ENCODE data around the gene RHOBTB1. TPM values are rescaled to one million over a fixed set of nuclear protein-coding genes. Genes with fewer than 3 reads are reported as not detected.
A peak's percentile ranks its signal among the peaks of the same experiment; 100 is the strongest.

Gene RHOBTB1
- total and polyA plus RNA-seq, 2 experiments from 2014 or later: 18.4 to 40.8 TPM

DNA sequence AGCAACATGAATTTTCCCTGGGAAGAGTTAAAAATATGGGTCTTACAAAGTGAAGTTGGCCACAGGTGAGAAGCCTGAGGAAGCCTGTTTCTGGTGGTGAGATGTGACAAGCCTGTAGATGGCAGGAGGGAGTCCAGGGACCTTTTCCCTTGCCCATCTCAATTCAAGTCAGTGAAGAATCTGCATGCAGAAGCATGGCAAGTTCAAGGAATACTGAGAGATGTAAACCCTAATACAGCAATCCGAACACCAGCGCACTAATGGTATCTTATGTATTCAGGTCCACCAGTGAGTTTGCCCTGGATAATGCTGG is 73.6 kb downstream of the RHOBTB1 start:
- WGBS (ENCODE audit: low lambda C conversion rate, missing lambda C conversion rate): 97% methylated on average over 2 of the region's 2 CpGs

DNA sequence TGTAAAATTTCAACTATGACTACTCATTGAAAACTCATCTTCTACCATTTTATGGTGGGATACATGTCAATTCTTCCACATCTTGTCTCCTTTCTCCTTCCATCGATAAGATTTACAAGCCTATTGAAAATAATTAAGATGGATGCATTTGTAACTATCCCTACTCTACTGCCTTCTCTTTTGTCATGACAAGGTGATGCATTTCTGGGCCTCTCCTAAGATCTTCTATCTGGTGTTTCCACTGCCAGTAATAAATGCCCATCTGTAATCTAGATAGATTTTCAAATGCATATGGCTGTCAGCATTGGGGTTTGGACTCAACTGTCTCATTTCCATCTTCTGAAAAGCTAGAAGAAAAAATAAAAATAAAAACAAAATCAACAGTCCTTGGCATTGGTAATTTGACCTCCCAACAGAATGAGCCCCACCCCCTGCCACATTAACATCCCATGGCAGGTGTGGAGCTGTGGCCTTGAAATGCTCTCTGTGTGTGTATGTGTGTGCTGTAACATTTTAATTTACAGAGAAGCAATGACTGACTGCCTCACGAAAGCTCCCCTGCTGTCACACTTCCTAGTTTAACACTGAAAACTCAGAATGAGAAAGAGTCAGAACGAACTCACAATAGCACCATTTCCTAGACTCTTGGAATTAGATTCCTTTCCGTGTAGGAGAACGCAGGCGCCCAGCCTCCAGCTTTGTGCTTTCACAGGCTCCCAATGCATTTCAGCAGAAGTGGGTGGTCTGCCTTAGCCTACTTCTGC is 74.2 kb downstream of the RHOBTB1 start:
- no peak overlapping the region for H3K4me2 ChIP-seq
- H2AFZ ChIP-seq: no peak overlapping the region
- WGBS (ENCODE audit: low lambda C conversion rate, missing lambda C conversion rate): 95% methylated on average over 6 of the region's 6 CpGs
- no peaks in the 10 kb centered on the region for H3K9me2 ChIP-seq (replicated peaks; ENCODE audit: insufficient read depth)
- no peak for DNase-seq (ENCODE audit: low spot score)
- no peak overlapping the region for H3K27ac ChIP-seq
- H3K4me1 ChIP-seq (ENCODE audit: insufficient read depth): no peaks in the 10 kb centered on the region
- no peaks in the 10 kb centered on the region for H4K20me1 ChIP-seq (ENCODE audit: insufficient read depth, poor library complexity, severe bottlenecking)
- no peaks in the 10 kb centered on the region for H3K9me3 ChIP-seq (ENCODE audit: low read depth)
- no peaks in the 10 kb centered on the region for H3K79me2 ChIP-seq
- TF ChIP-seq EZH2 (IDR thresholded peaks at IDR 0.05; ENCODE audit: borderline replicate concordance) (no peak), EZH2phosphoT487 (IDR thresholded peaks at IDR 0.05; ENCODE audit: low read depth, severe bottlenecking, unreplicated experiment) (no peak)
- TF ChIP-seq, protein P1, sequence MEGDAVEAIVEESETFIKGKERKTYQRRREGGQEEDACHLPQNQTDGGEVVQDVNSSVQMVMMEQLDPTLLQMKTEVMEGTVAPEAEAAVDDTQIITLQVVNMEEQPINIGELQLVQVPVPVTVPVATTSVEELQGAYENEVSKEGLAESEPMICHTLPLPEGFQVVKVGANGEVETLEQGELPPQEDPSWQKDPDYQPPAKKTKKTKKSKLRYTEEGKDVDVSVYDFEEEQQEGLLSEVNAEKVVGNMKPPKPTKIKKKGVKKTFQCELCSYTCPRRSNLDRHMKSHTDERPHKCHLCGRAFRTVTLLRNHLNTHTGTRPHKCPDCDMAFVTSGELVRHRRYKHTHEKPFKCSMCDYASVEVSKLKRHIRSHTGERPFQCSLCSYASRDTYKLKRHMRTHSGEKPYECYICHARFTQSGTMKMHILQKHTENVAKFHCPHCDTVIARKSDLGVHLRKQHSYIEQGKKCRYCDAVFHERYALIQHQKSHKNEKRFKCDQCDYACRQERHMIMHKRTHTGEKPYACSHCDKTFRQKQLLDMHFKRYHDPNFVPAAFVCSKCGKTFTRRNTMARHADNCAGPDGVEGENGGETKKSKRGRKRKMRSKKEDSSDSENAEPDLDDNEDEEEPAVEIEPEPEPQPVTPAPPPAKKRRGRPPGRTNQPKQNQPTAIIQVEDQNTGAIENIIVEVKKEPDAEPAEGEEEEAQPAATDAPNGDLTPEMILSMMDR (IDR thresholded peaks at IDR 0.05; ENCODE audit: poor library complexity): no peak
- no peaks in the 10 kb centered on the region for H3K36me3 ChIP-seq (replicated peaks; ENCODE audit: insufficient read depth, low read depth)
- no peak overlapping the region for H3K4me3 ChIP-seq
- no peaks in the 10 kb centered on the region for H3K27me3 ChIP-seq

More for the DNA sequence above, 73.6 kb downstream of the RHOBTB1 start:
- Histone ChIP-seq H3K36me3 (replicated peaks; ENCODE audit: insufficient read depth, low read depth) (no peaks in the 10 kb centered on the region), H4K20me1 (ENCODE audit: insufficient read depth, poor library complexity, severe bottlenecking) (no peaks in the 10 kb centered on the region), H3K4me1 (ENCODE audit: insufficient read depth) (no peaks in the 10 kb centered on the region), H3K4me3 (no peak overlapping the region), H3K79me2 (no peaks in the 10 kb centered on the region), H3K9me2 (replicated peaks; ENCODE audit: insufficient read depth) (no peaks in the 10 kb centered on the region), H2AFZ (no peak overlapping the region), H3K9me3 (ENCODE audit: low read depth) (no peaks in the 10 kb centered on the region), H3K27me3 (no peaks in the 10 kb centered on the region), H3K27ac (no peak overlapping the region), H3K4me2 (no peak overlapping the region)
- no peak for DNase-seq (ENCODE audit: low spot score)
- TF ChIP-seq, protein P1 (IDR thresholded peaks at IDR 0.05; ENCODE audit: poor library complexity): peak; percentile 7
- no peak for TF ChIP-seq EZH2 (IDR thresholded peaks at IDR 0.05; ENCODE audit: borderline replicate concordance)
- TF ChIP-seq EZH2phosphoT487 (IDR thresholded peaks at IDR 0.05; ENCODE audit: low read depth, severe bottlenecking, unreplicated experiment): no peak

DNA sequence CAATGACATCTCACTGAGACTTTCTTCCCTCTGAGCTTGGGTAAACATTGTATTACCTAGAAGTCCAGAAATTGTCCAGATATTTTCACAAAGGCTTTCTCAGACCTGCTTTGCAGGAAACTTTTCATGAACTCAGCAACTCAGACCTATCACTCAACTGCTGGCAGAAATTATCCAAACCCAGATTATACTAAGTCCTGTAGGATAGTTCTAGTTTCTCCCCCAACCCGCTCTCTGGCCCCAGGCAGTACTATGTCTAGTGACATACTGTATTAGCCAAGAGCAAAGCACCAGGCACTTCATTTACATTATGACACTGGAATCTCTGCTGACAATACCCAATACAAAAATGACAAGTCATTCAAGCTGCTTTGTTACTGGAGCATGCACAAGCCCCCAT is 75.0 kb downstream of the RHOBTB1 start:
- DNase-seq (ENCODE audit: low spot score): no peak
- H3K9me2 ChIP-seq (replicated peaks; ENCODE audit: insufficient read depth): no peaks in the 10 kb centered on the region
- WGBS (ENCODE audit: low lambda C conversion rate, missing lambda C conversion rate): 100% methylated on average over 1 of the region's 1 CpG
- H3K27ac ChIP-seq: no peak overlapping the region
- no peaks in the 10 kb centered on the region for H3K79me2 ChIP-seq
- no peaks in the 10 kb centered on the region for H3K4me1 ChIP-seq (ENCODE audit: insufficient read depth)
- H3K9me3 ChIP-seq (ENCODE audit: low read depth): no peaks in the 10 kb centered on the region
- no peak overlapping the region for H3K4me2 ChIP-seq
- H3K27me3 ChIP-seq: no peaks in the 10 kb centered on the region
- TF ChIP-seq EZH2phosphoT487 (IDR thresholded peaks at IDR 0.05; ENCODE audit: low read depth, severe bottlenecking, unreplicated experiment) (no peak), EZH2 (IDR thresholded peaks at IDR 0.05; ENCODE audit: borderline replicate concordance) (no peak)
- TF ChIP-seq, protein P1 (IDR thresholded peaks at IDR 0.05; ENCODE audit: poor library complexity): no peak
- no peak overlapping the region for H3K4me3 ChIP-seq
- no peak overlapping the region for H2AFZ ChIP-seq
- H3K36me3 ChIP-seq (replicated peaks; ENCODE audit: insufficient read depth, low read depth): no peaks in the 10 kb centered on the region
- H4K20me1 ChIP-seq (ENCODE audit: insufficient read depth, poor library complexity, severe bottlenecking): no peaks in the 10 kb centered on the region
